Measurements from ENCODE around the gene IL12RB1. TPM values are rescaled to one million over a fixed set of nuclear protein-coding genes. Genes with fewer than 3 reads are reported as not detected.
A peak's percentile ranks its signal among the peaks of the same experiment; 100 is the strongest.
"Not testable (repeated sequence)": the region's sequence is repeated elsewhere in the genome, so short reads cannot be mapped to it uniquely, and the experiment has no call there.

The IL12RB1 gene
- total RNA-seq, 4 donors from 2014 or later: 1.1 to 4.4 (median 1.6) TPM

DNA sequence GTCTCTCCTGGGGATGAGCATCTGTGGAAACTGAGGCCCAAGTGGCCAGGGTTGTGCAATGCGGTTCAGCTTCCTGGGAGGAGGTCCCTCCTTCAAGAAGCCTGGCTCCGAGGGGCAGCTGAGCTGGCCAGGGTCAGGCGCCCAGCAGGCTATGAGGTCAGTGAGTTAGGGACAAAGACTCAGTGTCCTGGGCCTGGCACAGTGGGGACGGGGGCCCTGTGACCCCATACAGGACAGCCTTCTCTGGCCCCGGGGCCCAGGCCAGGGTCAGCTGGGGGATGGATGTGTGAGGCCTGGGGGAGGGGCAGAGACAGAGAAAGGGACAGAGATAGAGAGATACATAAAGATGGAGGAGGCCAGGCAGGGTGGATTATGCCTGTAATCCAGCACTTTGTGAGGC, 3.0 kb upstream of the IL12RB1 start:
- TF ChIP-seq, protein P1, sequence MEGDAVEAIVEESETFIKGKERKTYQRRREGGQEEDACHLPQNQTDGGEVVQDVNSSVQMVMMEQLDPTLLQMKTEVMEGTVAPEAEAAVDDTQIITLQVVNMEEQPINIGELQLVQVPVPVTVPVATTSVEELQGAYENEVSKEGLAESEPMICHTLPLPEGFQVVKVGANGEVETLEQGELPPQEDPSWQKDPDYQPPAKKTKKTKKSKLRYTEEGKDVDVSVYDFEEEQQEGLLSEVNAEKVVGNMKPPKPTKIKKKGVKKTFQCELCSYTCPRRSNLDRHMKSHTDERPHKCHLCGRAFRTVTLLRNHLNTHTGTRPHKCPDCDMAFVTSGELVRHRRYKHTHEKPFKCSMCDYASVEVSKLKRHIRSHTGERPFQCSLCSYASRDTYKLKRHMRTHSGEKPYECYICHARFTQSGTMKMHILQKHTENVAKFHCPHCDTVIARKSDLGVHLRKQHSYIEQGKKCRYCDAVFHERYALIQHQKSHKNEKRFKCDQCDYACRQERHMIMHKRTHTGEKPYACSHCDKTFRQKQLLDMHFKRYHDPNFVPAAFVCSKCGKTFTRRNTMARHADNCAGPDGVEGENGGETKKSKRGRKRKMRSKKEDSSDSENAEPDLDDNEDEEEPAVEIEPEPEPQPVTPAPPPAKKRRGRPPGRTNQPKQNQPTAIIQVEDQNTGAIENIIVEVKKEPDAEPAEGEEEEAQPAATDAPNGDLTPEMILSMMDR (IDR thresholded peaks at IDR 0.05): no peak
- DNase-seq (ENCODE audit: low spot score) (no peak), ATAC-seq (ENCODE audit: low FRiP score) (no peak)

DNA sequence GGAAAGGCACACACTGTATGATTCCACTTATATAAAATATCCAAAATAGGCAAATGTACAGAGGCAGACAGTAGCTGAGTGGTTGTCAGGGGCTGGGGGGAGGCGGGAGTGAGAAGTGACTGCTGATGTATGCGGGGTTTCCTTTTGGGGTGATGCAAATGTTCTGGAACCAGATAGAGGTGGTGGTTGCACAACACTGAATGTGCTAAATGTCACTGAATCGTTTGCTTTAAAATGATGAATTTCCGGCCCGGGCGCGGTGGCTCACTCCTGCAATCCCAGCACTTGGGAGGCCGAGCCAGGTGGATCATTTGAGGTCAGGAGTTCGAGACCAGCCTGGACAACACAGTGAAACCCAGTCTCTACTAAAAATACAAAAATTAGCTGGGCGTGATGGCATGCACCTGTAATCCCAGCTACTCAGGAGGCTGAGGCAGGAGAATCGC, 2.4 kb upstream of the IL12RB1 start:
- ATAC-seq (ENCODE audit: low FRiP score): peak; percentile 41
- DNase-seq (ENCODE audit: low spot score): not testable (repeated sequence)

DNA sequence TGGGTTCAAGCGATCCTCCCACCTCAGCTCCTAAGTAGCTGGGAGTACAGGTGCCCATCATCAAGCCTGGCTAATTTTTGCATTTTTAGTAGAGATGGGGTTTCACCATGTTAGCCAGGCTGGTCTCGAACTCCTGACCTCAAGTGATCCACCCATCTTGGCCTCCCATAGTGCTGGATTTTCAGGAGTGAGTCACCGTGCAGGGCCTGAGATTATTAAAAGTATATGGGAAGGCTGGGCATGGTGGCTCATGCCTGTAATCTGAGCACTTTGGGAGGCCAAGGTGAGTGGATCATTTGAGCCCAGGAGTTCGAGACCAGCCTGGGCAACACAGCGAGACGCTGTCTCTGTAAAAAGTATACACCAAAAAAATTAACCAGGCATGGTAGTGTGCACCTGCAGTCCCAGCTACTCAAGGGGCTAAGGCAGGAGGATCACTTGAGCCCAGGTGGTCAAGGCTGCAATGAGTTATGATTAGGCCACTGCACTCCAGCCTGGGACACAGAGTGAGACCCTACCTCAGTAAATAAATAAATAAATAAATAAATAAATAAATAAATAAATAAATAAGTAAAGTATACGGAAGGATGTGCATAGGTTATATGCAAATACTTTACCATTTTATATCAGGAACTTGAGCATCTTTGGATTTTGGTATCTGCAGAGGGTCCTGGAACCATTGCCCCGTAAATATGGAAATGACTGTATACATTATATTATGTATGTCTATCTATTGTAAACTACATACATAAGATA, 854 bp downstream of the IL12RB1 start:
- TF ChIP-seq, protein P1 (IDR thresholded peaks at IDR 0.05): no peak
- ATAC-seq (ENCODE audit: low FRiP score): no peak
- no peak for DNase-seq (ENCODE audit: low spot score)

DNA sequence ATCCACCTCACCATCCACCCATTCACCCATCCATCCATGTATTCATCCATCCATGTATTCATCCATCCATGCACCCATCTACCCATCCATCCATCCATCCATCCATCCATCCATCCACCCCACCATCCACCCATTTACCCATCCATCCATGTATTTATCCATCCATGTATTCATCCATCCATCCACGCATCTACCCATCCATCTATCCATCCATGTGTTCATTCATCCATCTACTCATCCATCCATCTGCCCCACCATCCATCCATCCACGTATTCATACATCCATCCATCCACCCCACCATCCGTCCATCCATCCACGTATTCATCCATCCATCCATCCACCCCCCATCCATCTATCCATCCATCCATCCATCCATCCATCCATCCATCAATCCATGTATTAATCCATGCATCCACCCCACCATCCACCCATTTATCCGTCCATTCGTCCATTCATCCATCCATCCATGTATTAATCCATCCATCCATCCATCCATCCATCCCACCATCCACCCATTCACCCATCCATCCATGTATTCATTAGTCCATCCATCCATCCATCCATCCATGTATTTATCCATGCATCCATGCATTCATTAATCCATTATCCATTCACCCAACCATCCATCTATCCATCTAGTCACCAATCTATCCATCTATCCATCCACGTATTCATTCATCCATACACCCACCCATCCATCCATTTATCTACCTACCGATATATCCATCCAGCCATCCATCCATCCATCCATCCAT, 2.6 kb downstream of the IL12RB1 start:
- no peak for DNase-seq (ENCODE audit: low spot score)
- no peak for ATAC-seq (ENCODE audit: low FRiP score)
- TF ChIP-seq, protein P1 (IDR thresholded peaks at IDR 0.05): no peak

DNA sequence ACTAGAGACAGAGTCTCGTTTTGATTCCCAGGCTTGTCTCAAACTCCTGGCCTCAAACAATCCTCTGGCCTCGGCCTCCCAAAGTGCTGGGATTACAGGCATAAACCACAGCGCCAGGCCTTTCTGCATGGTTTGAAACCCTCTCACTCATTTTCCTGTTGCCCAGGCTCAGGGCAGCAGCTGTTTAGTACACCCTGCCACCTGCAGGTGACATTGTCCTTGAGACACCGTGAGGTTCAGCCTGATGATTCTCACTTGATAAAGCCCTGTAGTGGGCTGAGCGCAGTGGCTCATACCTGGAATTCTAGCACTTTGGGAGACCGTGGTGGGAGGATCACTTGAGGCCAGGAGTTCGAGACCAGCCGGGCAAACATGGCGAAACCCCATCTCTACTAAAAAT, 12.5 kb downstream of the IL12RB1 start:
- TF ChIP-seq, protein P1 (IDR thresholded peaks at IDR 0.05): no peak
- ATAC-seq (ENCODE audit: low FRiP score): no peak
- DNase-seq (ENCODE audit: low spot score): no peak

DNA sequence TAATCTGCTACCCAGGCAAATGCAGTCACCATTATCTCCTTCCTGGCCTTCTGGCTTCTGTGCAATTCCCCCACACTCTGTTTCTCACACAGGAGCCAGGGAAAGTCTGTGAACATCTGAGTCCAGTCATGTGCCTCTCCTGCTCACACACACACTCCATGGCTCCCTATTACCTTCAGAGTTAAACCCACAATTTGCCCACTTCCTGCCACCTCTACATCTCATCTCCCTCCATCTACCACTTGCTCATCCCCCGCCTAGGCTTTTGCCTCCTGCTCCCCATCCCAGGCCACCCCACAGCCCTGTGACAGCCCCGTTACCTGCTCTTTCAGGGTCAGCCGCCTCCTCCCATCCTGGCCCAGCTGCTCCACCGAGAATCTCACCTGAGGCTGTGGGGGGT, 13.5 kb downstream of the IL12RB1 start:
- ATAC-seq (ENCODE audit: low FRiP score): no peak
- DNase-seq (ENCODE audit: low spot score): no peak
- TF ChIP-seq, protein P1 (IDR thresholded peaks at IDR 0.05): no peak

DNA sequence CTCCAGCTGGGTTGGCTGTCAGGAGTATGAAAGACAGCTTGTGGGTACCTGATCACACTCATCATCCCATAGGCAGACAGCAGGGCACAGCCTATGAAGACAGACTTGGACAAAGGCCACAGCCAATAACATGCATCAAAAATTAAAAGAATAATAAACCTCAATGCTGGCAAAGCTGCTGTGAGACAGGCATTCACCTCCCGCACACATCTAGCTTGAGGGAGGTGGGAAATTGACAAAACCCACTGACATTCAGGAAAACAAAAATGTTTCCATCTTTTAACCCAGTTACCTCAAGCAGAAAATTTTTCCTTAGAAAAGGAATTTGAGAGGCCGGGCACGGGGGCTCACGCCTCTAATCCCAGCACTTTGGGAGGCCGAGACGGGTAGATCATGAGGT, 14.4 kb downstream of the IL12RB1 start:
- DNase-seq (ENCODE audit: low spot score) (no peak), ATAC-seq (ENCODE audit: low FRiP score) (no peak)
- TF ChIP-seq, protein P1 (IDR thresholded peaks at IDR 0.05): no peak

Measured in omental fat pad (tissue), 4 donors.